Colonic mucosa (tissue), 4 donors: ENCODE measurements around the gene CACNA2D1. TPM values are rescaled to one million over a fixed set of nuclear protein-coding genes. Genes with fewer than 3 reads are reported as not detected.

Source experiments
- DNase-seq: peaks from one replicate; pipeline ENCODE4 v3.0.0-alpha.2; 2020
- H3K27ac ChIP-seq: fragments of 200-600 bp; one replicate; pipeline ENCODE4 v1.8.0; 2021
- H3K27me3 ChIP-seq: fragments of 200-600 bp; one replicate; pipeline ENCODE4 v1.8.0; 2021
- H3K36me3 ChIP-seq: fragments of 200-600 bp; one replicate; pipeline ENCODE4 v1.8.0; 2021
- H3K4me1 ChIP-seq: fragments of 200-600 bp; one replicate; pipeline ENCODE4 v1.8.0; 2021; ENCODE audit warnings: mild to moderate bottlenecking
- H3K4me3 ChIP-seq: fragments of 200-600 bp; one replicate; pipeline ENCODE4 v1.8.0; 2021
- H3K9ac ChIP-seq, 2 donors: one replicate each; pipeline ENCODE4 v1.7.0; 2013; ENCODE audit warnings: control low read depth in 2 of 2, low read depth in 2 of 2, low read length in 2 of 2
- H3K9me3 ChIP-seq: fragments of 200-600 bp; one replicate; pipeline ENCODE4 v1.8.0; 2021
- CTCF ChIP-seq: fragments of 200-600 bp; IDR thresholded peaks from one replicate; pipeline ENCODE4 v1.8.0; 2022; ENCODE audit warnings: antibody characterized with exemption, mild to moderate bottlenecking
- intact Hi-C: fragments of 100-400 bp; cut with DNase I; formaldehyde crosslinking; loops from one replicate; pipeline ENCODE4 v1.14.1; 2022
- total RNA-seq, 2 donors: library from RNA; stranded (reverse); fragmentation: NEBNext Ultra II Directional in 1 of 2; extraction: Animal tissue kit (Norgen Biotek cat#: 25700) in 1 of 2; gene quantifications; one replicate each; pipeline ENCODE4 v1.2.1, GENCODE V29; 2021
- donor health status: healthy.
- donor health status: DM: no; HTN: no; CAD: no.
- donor health status: DM: no; HTN: no; CAD: no.

The CACNA2D1 gene
- total RNA-seq, 2 donors from 2014 or later, result 1.4 to 9.3 TPM

GRCh38 chr7:81960026-81960425, 483.6 kb downstream of the CACNA2D1 start:
- TF ChIP-seq CTCF, result no peak
- no peaks in the 10 kb centered on the region for H3K36me3 ChIP-seq
- H3K27ac ChIP-seq, result no peak overlapping the region
- H3K9me3 ChIP-seq, result no peaks in the 10 kb centered on the region
- no peak for DNase-seq
- no peak overlapping the region for H3K4me3 ChIP-seq
- intact Hi-C loops, result no loop called here
- no peaks in the 10 kb centered on the region for H3K4me1 ChIP-seq
- no peak overlapping the region for H3K9ac ChIP-seq
- no peaks in the 10 kb centered on the region for H3K27me3 ChIP-seq

- no peak for DNase-seq
- Histone ChIP-seq H3K9me3 (no peaks in the 10 kb centered on the region), H3K27me3 (no peaks in the 10 kb centered on the region), H3K4me1 (no peaks in the 10 kb centered on the region), H3K4me3 (no peak overlapping the region), H3K36me3 (no peaks in the 10 kb centered on the region), H3K27ac (no peak overlapping the region), H3K9ac (no peak overlapping the region)
- intact Hi-C loops, result loop anchor here (5.0 kb wide), 1 partner anchor 460 kb away; no protein-coding TSS in a partner anchor
- no peak for TF ChIP-seq CTCF
These were observed 486.1 kb downstream of the CACNA2D1 start for GRCh38 chr7:81957517-81957916.

- no peak overlapping the region for H3K9ac ChIP-seq
- no peak for TF ChIP-seq CTCF
- H3K27ac ChIP-seq, result no peak overlapping the region
- DNase-seq, result no peak
- no peaks in the 10 kb centered on the region for H3K36me3 ChIP-seq
- intact Hi-C loops, result loop anchor here (5.0 kb wide), 1 partner anchor 459 kb away; no protein-coding TSS in a partner anchor
- no peaks in the 10 kb centered on the region for H3K4me1 ChIP-seq
- H3K4me3 ChIP-seq, result no peak overlapping the region
- no peaks in the 10 kb centered on the region for H3K9me3 ChIP-seq
- H3K27me3 ChIP-seq, result no peaks in the 10 kb centered on the region
These were observed 487.1 kb downstream of the CACNA2D1 start for GRCh38 chr7:81956520-81956919.

GRCh38 chr7:81949306-81949705, 494.3 kb downstream of the CACNA2D1 start:
- intact Hi-C loops, result no loop called here
- no peaks in the 10 kb centered on the region for H3K4me1 ChIP-seq
- H3K27ac ChIP-seq, result no peak overlapping the region

GRCh38 chr7:81944058-81944457, 499.5 kb downstream of the CACNA2D1 start:
- H3K4me3 ChIP-seq, result no peak overlapping the region

More at GRCh38 chr7:81949306-81949705, 494.3 kb downstream of the CACNA2D1 start:
- H3K9me3 ChIP-seq, result no peaks in the 10 kb centered on the region
- H3K4me3 ChIP-seq, result no peak overlapping the region
- no peak for DNase-seq
- H3K36me3 ChIP-seq, result no peaks in the 10 kb centered on the region
- TF ChIP-seq CTCF, result no peak
- H3K27me3 ChIP-seq, result no peaks in the 10 kb centered on the region
- H3K9ac ChIP-seq, result no peak overlapping the region

More at GRCh38 chr7:81944058-81944457, 499.5 kb downstream of the CACNA2D1 start:
- intact Hi-C loops, result no loop called here
- Histone ChIP-seq H3K9ac (no peak overlapping the region), H3K27me3 (no peaks in the 10 kb centered on the region), H3K4me1 (no peaks in the 10 kb centered on the region), H3K36me3 (no peaks in the 10 kb centered on the region), H3K27ac (no peak overlapping the region), H3K9me3 (no peaks in the 10 kb centered on the region)
- no peak for TF ChIP-seq CTCF
- DNase-seq, result no peak
